Spleen (tissue), 7 donors: ENCODE results near the gene APOL2.
"Not testable (repeated sequence)": the region's sequence is repeated elsewhere in the genome, so short reads cannot be mapped to it uniquely, and the experiment has no call there.

Source experiments
- POLR2AphosphoS5 ChIP-seq, 3 donors: sonication (generic); formaldehyde crosslinking; IDR thresholded peaks; one replicate each; pipeline ENCODE4 v1.5.1; 2017; ENCODE audit warnings: antibody characterized with exemption in 3 of 3
- TF ChIP-seq, protein P1 (sequence below), 11 experiments: fragments of 200-600 bp in 7 of 11; fragments of 450-650 bp in 4 of 11; sonication (generic) in 4 of 11; IDR thresholded peaks in 8 of 11; conservative IDR thresholded peaks in 3 of 11; 1 replicate in 7 of 11; 2 replicates in 4 of 11; pipeline versions ENCODE4 v1.4.0 to v1.8.0; 2016 to 2021; ENCODE audit warnings: antibody characterized with exemption in 11 of 11, inconsistent platforms in 4 of 11, mild to moderate bottlenecking in 1 of 11
- donor health status: DM: no; HTN: no; CAD: no; lungs with moderate emphysema.
- donor health status: DM: no; HTN: no; CAD: no.
- donor health status: DM: no; HTN: no; CAD: no.

DNA sequence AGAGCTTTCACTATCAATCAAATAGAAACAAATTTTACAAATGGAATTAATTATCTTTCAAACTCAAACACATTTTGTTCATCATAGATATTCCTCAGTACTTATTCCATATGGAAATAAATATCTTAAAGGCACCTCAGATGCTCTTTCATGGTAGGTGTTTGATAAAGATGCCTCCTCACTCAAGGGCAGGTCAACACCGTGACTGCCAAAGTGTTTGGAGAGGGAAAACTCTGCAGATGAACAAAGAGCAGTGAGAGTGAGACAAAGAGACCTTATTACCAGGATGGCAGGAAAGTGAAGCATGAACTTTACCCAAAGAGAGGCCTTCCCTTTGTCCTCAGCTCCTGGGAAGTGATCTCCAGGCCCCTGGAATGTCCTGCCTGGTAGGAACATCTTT is 11.0 kb downstream of the APOL2 start:
- TF ChIP-seq, protein P1, sequence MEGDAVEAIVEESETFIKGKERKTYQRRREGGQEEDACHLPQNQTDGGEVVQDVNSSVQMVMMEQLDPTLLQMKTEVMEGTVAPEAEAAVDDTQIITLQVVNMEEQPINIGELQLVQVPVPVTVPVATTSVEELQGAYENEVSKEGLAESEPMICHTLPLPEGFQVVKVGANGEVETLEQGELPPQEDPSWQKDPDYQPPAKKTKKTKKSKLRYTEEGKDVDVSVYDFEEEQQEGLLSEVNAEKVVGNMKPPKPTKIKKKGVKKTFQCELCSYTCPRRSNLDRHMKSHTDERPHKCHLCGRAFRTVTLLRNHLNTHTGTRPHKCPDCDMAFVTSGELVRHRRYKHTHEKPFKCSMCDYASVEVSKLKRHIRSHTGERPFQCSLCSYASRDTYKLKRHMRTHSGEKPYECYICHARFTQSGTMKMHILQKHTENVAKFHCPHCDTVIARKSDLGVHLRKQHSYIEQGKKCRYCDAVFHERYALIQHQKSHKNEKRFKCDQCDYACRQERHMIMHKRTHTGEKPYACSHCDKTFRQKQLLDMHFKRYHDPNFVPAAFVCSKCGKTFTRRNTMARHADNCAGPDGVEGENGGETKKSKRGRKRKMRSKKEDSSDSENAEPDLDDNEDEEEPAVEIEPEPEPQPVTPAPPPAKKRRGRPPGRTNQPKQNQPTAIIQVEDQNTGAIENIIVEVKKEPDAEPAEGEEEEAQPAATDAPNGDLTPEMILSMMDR (IDR thresholded peaks at IDR 0.05 in 8 of 11, conservative IDR thresholded peaks at IDR 0.05 in 3 of 11), result not testable (repeated sequence)
- not testable (repeated sequence) for TF ChIP-seq POLR2AphosphoS5 (IDR thresholded peaks at IDR 0.05)
